A549 treated with GW870086 at 1 μM for 4 hours (cell line): ENCODE results near the gene GGTLC1. TPM values are rescaled to one million over a fixed set of nuclear protein-coding genes. Genes with fewer than 3 reads are reported as not detected.

ENCODE experiments used
- total RNA-seq: library from RNA; stranded (reverse); fragments of 200-300 nt; extraction: Qiagen RNA extraction; gene quantifications from 5 replicates; pipeline ENCODE4 v1.2.3, GENCODE V29; 2022; ENCODE audit warnings: low read depth

GGTLC1 gene
- total RNA-seq = not detected in 5 replicates

DNA sequence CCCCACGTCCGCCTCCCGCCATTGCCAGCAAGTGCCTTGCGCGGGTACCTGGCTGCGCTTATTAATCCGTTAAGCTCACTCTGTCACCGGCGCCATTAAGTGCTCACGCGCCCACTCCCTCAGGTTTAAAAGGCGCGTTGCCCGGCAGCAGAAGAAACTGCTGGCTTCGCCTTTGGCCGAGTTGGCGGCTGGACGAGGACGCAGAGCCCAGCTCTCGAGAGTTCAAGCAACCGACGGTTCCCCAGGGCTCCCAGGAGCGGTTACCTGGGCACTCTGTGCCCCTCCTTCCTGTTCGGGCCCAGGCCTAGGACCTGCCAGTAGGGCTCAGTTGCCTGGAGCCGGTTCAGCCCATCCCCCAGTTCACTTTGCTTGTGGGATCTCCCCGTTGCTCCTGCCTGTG is at the start of gene GGTLC1:
GGTLC1 (minus strand) TSS at position 219 of the 400 bp plus-strand sequence. CDS start 2,168 bp downstream, outside the sequence.

Other genes with a start within 250 kb of the GGTLC1 start
- 0.44 to 2.1 TPM (median 1.2 TPM) in 5 replicates for gene CST1, start 237.8 kb downstream of the GGTLC1 start, total RNA-seq
- gene CST2, start 162.1 kb downstream of the GGTLC1 start, total RNA-seq = 0.19 to 0.43 TPM (median 0.27 TPM) in 4 of 5 replicates, not detected in the other
- gene CST5, start 109.0 kb downstream of the GGTLC1 start, total RNA-seq = not detected in 5 replicates